ENCODE data around the gene IL1R1. TPM values are rescaled to one million over a fixed set of nuclear protein-coding genes. Genes with fewer than 3 reads are reported as not detected.

The IL1R1 gene
- polyA plus RNA-seq, 3 donors: 1.8 to 2.7 (median 2.6) TPM

DNA sequence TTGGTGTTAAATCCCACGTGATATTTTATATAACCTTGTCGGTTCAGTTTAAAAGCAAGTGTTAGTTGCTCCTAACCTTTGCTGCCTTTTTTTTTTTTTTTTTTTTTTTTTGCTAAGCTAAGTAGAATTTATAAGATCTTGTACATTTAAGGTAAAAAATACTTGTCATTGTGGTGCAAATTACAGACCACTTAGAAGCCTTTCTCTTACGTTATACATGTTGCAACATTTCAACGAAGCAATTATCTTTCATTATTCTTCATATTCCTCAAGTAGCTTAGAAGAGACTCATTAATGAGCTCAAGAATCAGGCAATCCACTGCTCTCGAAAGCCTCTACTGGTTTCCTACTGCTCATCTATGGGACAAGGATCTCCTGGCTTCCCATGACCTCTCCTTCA is 29.4 kb downstream of the IL1R1 start:
- peak overlapping the region in 1 of 2 donors; percentile 35 for H3K27ac ChIP-seq (ENCODE audit: low read depth in 1 of 2, low read length in 2 of 2)
- DNase-seq: peak in 1 of 3 donors; percentile 20
- H3K4me3 ChIP-seq (replicated peaks in 1 of 3; ENCODE audit: low read depth in 2 of 3, low read length in 3 of 3): peak overlapping the region in 1 of 3 experiments; percentile 38
- TF ChIP-seq, protein P1, sequence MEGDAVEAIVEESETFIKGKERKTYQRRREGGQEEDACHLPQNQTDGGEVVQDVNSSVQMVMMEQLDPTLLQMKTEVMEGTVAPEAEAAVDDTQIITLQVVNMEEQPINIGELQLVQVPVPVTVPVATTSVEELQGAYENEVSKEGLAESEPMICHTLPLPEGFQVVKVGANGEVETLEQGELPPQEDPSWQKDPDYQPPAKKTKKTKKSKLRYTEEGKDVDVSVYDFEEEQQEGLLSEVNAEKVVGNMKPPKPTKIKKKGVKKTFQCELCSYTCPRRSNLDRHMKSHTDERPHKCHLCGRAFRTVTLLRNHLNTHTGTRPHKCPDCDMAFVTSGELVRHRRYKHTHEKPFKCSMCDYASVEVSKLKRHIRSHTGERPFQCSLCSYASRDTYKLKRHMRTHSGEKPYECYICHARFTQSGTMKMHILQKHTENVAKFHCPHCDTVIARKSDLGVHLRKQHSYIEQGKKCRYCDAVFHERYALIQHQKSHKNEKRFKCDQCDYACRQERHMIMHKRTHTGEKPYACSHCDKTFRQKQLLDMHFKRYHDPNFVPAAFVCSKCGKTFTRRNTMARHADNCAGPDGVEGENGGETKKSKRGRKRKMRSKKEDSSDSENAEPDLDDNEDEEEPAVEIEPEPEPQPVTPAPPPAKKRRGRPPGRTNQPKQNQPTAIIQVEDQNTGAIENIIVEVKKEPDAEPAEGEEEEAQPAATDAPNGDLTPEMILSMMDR (IDR thresholded peaks at IDR 0.05): no peak
- peaks cover 26% of the 10 kb centered on the region for H3K4me1 Mint-ChIP-seq
- H3K79me2 ChIP-seq (ENCODE audit: insufficient read depth, low read length): no peaks in the 10 kb centered on the region
- H3K36me3 ChIP-seq (replicated peaks in 1 of 2; ENCODE audit: control insufficient read depth in 1 of 2, insufficient read depth in 2 of 2, low read length in 2 of 2): no peaks in the 10 kb centered on the region
- H3K27me3 ChIP-seq (ENCODE audit: control insufficient read depth in 2 of 2, insufficient read depth in 2 of 2, low read length in 2 of 2): no peaks in the 10 kb centered on the region
- no peaks in the 10 kb centered on the region for H3K9me3 Mint-ChIP-seq
- peak overlapping the region in 1 of 2 donors; percentile 76 for H3K4me3 Mint-ChIP-seq
- H3K27me3 Mint-ChIP-seq (ENCODE audit: low read depth in 3 of 3): peaks cover 0 to 3% (median 3%) of the 10 kb centered on the region in 3 donors
- no peak overlapping the region for H2AFZ ChIP-seq (ENCODE audit: insufficient read depth, low read depth, low read length, poor library complexity, severe bottlenecking)
- H3K4me1 ChIP-seq (ENCODE audit: control insufficient read depth in 1 of 2, insufficient read depth in 2 of 2, low read length in 2 of 2): peaks cover 17 to 18% of the 10 kb centered on the region in 2 donors
- H3K4me2 ChIP-seq (replicated peaks; ENCODE audit: extremely low read depth, low read length, poor library complexity, severe bottlenecking): peak overlapping the region; percentile 32
- intact Hi-C loops (cut with micrococcal nuclease): no loop called here
- no peak overlapping the region for H3K9ac ChIP-seq (ENCODE audit: insufficient read depth, low read length, poor library complexity, severe bottlenecking)
- H4K20me1 ChIP-seq (ENCODE audit: insufficient read depth, low read length): no peaks in the 10 kb centered on the region
- 19% methylated on average over 3 of the region's 5 CpGs for WGBS (ENCODE audit: insufficient coverage)
- peaks cover 6 to 12% of the 10 kb centered on the region in 2 donors for H3K36me3 Mint-ChIP-seq
- H3K27ac Mint-ChIP-seq: peak overlapping the region; percentile 12 to 90 (median 63)
- H3K9me3 ChIP-seq (replicated peaks in 1 of 2; ENCODE audit: control insufficient read depth in 1 of 2, insufficient read depth in 1 of 2, low read length in 2 of 2): no peaks in the 10 kb centered on the region

GRCh38 chr2:102172745-102173144 is 30.2 kb downstream of the IL1R1 start:
- Histone ChIP-seq H3K27me3 (ENCODE audit: control insufficient read depth in 2 of 2, insufficient read depth in 2 of 2, low read length in 2 of 2) (no peaks in the 10 kb centered on the region), H3K9ac (ENCODE audit: insufficient read depth, low read length, poor library complexity, severe bottlenecking) (no peak overlapping the region), H3K36me3 (replicated peaks in 1 of 2; ENCODE audit: control insufficient read depth in 1 of 2, insufficient read depth in 2 of 2, low read length in 2 of 2) (no peaks in the 10 kb centered on the region), H3K79me2 (ENCODE audit: insufficient read depth, low read length) (no peaks in the 10 kb centered on the region), H3K27ac (ENCODE audit: low read depth in 1 of 2, low read length in 2 of 2) (peak overlapping the region in 1 of 2 donors; percentile 35), H3K4me1 (ENCODE audit: control insufficient read depth in 1 of 2, insufficient read depth in 2 of 2, low read length in 2 of 2) (peaks cover 17 to 18% of the 10 kb centered on the region in 2 donors), H2AFZ (ENCODE audit: insufficient read depth, low read depth, low read length, poor library complexity, severe bottlenecking) (peak overlapping the region; percentile 57), H4K20me1 (ENCODE audit: insufficient read depth, low read length) (no peaks in the 10 kb centered on the region), H3K4me2 (replicated peaks; ENCODE audit: extremely low read depth, low read length, poor library complexity, severe bottlenecking) (peak overlapping the region; percentile 32), H3K9me3 (replicated peaks in 1 of 2; ENCODE audit: control insufficient read depth in 1 of 2, insufficient read depth in 1 of 2, low read length in 2 of 2) (no peaks in the 10 kb centered on the region), H3K4me3 (replicated peaks in 1 of 3; ENCODE audit: low read depth in 2 of 3, low read length in 3 of 3) (peak overlapping the region in 1 of 3 experiments; percentile 38)
- WGBS (ENCODE audit: insufficient coverage): no CpG with 5 or more reads among the region's 3 CpGs
- peak; percentile 15 to 49 (median 23) for DNase-seq
- peaks cover 0 to 3% (median 2%) of the 10 kb centered on the region in 3 donors for H3K27me3 Mint-ChIP-seq (ENCODE audit: low read depth in 3 of 3)
- peaks cover 8 to 12% of the 10 kb centered on the region in 2 donors for H3K36me3 Mint-ChIP-seq
- intact Hi-C loops (cut with micrococcal nuclease): no loop called here
- H3K4me3 Mint-ChIP-seq: peak overlapping the region in 1 of 2 donors; percentile 49
- TF ChIP-seq, protein P1 (IDR thresholded peaks at IDR 0.05): no peak
- H3K4me1 Mint-ChIP-seq: peaks cover 26% of the 10 kb centered on the region
- no peaks in the 10 kb centered on the region for H3K9me3 Mint-ChIP-seq
- H3K27ac Mint-ChIP-seq: peak overlapping the region; percentile 32 to 90 (median 83)

Measured in CD14-positive monocyte (primary cell).